Naive thymus-derived CD4-positive, alpha-beta T cell (primary cell): Measurements from ENCODE around the gene ARL17A. TPM values are rescaled to one million over a fixed set of nuclear protein-coding genes. Genes with fewer than 3 reads are reported as not detected.
"Not testable (repeated sequence)": the region's sequence is repeated elsewhere in the genome, so short reads cannot be mapped to it uniquely, and the experiment has no call there.

ENCODE experiments used
- ATAC-seq: fragments of 150-1000 bp; cut with Tn5 transposase; 2 replicates; pipeline ENCODE4 v1.10.0; 2021; ENCODE audit warnings: mild to moderate bottlenecking, moderate library complexity
- CTCF ChIA-PET: fragments of 350-600 bp; sonication (Branson Sonifier 250); formaldehyde crosslinking; loops from one replicate; lab custom pipeline; 2021; ENCODE audit warnings: antibody characterized with exemption; lab: Charles Lee
- POLR2A ChIA-PET: fragments of 350-600 bp; sonication (Branson Sonifier 250); formaldehyde crosslinking; loops from one replicate; lab custom pipeline; 2021; ENCODE audit warnings: antibody characterized with exemption, inconsistent platforms; lab: Charles Lee
- DNase-seq, 9 donors: peaks; one replicate each; pipeline versions ENCODE4 v3.0.0 to v3.0.0-alpha.2; 2020 to 2022; ENCODE audit warnings: mixed read lengths in 1 of 9
- H3K27ac ChIP-seq: one replicate; pipeline ENCODE4 v1.7.0; 2013; ENCODE audit warnings: mild to moderate bottlenecking, low read depth, low read length, moderate library complexity
- H3K27me3 ChIP-seq, 2 donors: one replicate each; pipeline ENCODE4 v1.7.0; 2013; ENCODE audit warnings: low read length in 2 of 2, mild to moderate bottlenecking in 2 of 2, moderate library complexity in 2 of 2; ENCODE audit not compliant: control insufficient read depth in 2 of 2, insufficient read depth in 2 of 2
- H3K36me3 ChIP-seq, 3 experiments: 1 replicate in 2 of 3; 2 replicates in 1 of 3; pipeline ENCODE4 v1.7.0; 2013; ENCODE audit warnings: low read length in 3 of 3, mild to moderate bottlenecking in 3 of 3, moderate library complexity in 1 of 3; ENCODE audit not compliant: insufficient read depth in 3 of 3, control insufficient read depth in 2 of 3
- H3K4me1 ChIP-seq, 2 donors: one replicate each; pipeline ENCODE4 v1.7.0; 2013; ENCODE audit warnings: low read length in 2 of 2, mild to moderate bottlenecking in 2 of 2, moderate library complexity in 1 of 2; ENCODE audit not compliant: control insufficient read depth in 2 of 2, insufficient read depth in 2 of 2
- H3K4me3 ChIP-seq: 2 replicates; pipeline ENCODE4 v1.7.0; 2013; ENCODE audit warnings: mild to moderate bottlenecking, low read length
- H3K9me3 ChIP-seq, 3 experiments: 1 replicate in 2 of 3; 2 replicates in 1 of 3; pipeline ENCODE4 v1.7.0; 2013; ENCODE audit warnings: low read length in 3 of 3; ENCODE audit not compliant: control insufficient read depth in 2 of 3
- H3K27ac Mint-ChIP-seq, 9 donors: one replicate each; pipeline ENCODE4 v1.8.0; 2020 to 2022; ENCODE audit warnings: mixed read lengths in 9 of 9, mild to moderate bottlenecking in 8 of 9, moderate library complexity in 5 of 9, inconsistent platforms in 2 of 9
- H3K27me3 Mint-ChIP-seq, 5 donors: one replicate each; pipeline ENCODE4 v1.8.0; 2021 to 2022; ENCODE audit warnings: mixed read lengths in 5 of 5, mild to moderate bottlenecking in 1 of 5
- H3K36me3 Mint-ChIP-seq, 5 donors: one replicate each; pipeline ENCODE4 v1.8.0; 2020 to 2022; ENCODE audit warnings: mixed read lengths in 5 of 5, mild to moderate bottlenecking in 3 of 5, inconsistent platforms in 1 of 5
- H3K4me1 Mint-ChIP-seq, 7 donors: one replicate each; pipeline ENCODE4 v1.8.0; 2020 to 2022; ENCODE audit warnings: mixed read lengths in 7 of 7, mild to moderate bottlenecking in 3 of 7, inconsistent platforms in 1 of 7
- H3K4me3 Mint-ChIP-seq, 10 donors: one replicate each; pipeline ENCODE4 v1.8.0; 2020 to 2022; ENCODE audit warnings: mild to moderate bottlenecking in 10 of 10, mixed read lengths in 10 of 10, moderate library complexity in 6 of 10, inconsistent platforms in 2 of 10
- H3K9me3 Mint-ChIP-seq, 11 donors: one replicate each; pipeline ENCODE4 v1.8.0; 2020 to 2022; ENCODE audit warnings: mixed read lengths in 11 of 11, mild to moderate bottlenecking in 4 of 11, inconsistent platforms in 1 of 11, moderate library complexity in 1 of 11
- intact Hi-C, 2 donors: fragments of 100-400 bp; cut with micrococcal nuclease; formaldehyde crosslinking; loops; one replicate each; pipeline ENCODE4 v1.15.1; 2023
- polyA plus RNA-seq, 2 donors: library from polyadenylated mRNA; unstranded; fragments of 300-500 nt; fragmentation: Illumina TruSeq; gene quantifications; one replicate each; pipeline ENCODE4 v1.2.3, GENCODE V29; 2021
- total RNA-seq, 6 experiments: library from RNA in 5 of 6; stranded (reverse) in 5 of 6; gene quantifications; 1 replicate in 5 of 6; 2 replicates in 1 of 6; pipeline ENCODE4 v1.2.3 and lab custom pipeline; 2021 to 2026

ARL17A gene
- total and polyA plus RNA-seq, 7 experiments from 2014 or later: 7.3 to 45.8 (median 31.2) TPM

DNA sequence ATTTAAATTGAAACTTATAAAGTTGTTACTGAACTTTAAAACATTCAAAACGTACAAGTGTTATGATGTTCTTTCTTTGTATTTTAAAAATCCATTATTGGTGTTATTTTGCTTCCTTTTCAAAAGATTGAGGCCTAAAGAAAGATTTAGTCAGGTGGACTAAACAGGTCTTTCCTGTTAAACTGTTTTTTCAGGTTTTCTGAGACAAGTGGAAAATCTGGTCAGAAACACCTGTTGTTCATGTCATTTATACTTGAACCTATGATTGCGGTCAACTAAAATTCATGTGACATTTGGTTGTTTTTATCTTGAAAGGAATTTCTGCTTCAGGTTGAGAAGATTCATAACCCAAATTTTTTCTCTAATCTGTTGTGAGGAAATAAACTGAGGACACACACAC, 98.2 kb downstream of the ARL17A start:
- H3K4me3 Mint-ChIP-seq, POLR2A ChIA-PET, H3K27me3 Mint-ChIP-seq, H3K36me3 ChIP-seq, H3K27me3 ChIP-seq, H3K36me3 Mint-ChIP-seq, H3K4me3 ChIP-seq, intact Hi-C loops, CTCF ChIA-PET, H3K4me1 Mint-ChIP-seq, H3K27ac Mint-ChIP-seq, ATAC-seq, H3K4me1 ChIP-seq, H3K27ac ChIP-seq, DNase-seq, H3K9me3 Mint-ChIP-seq, H3K9me3 ChIP-seq: not testable (repeated sequence)

DNA sequence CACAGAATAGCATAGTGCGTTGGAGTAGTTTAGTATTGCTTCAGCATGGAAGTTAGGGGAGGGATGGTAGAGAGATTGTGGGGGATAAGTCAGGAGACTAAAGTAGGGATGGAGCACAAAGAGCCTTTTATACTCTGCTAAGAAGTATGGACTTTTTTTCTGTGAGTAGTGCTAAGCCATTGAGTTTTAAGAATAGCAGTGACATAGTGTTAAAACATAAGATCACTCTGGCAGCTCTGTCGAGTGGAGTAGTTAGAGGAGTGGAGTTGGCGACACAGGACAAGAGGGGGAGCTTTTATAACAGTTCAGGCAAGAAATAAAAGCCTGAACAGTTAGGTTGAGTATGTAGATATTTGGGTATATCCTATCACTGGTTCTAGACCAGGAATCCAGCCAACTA, 100.7 kb downstream of the ARL17A start:
- H3K4me3 Mint-ChIP-seq, intact Hi-C loops, H3K36me3 ChIP-seq, POLR2A ChIA-PET, ATAC-seq, H3K9me3 ChIP-seq, H3K4me3 ChIP-seq, DNase-seq, H3K4me1 ChIP-seq, H3K27me3 ChIP-seq, H3K36me3 Mint-ChIP-seq, H3K9me3 Mint-ChIP-seq, H3K27ac ChIP-seq, H3K27ac Mint-ChIP-seq, CTCF ChIA-PET, H3K27me3 Mint-ChIP-seq, H3K4me1 Mint-ChIP-seq: not testable (repeated sequence)

DNA sequence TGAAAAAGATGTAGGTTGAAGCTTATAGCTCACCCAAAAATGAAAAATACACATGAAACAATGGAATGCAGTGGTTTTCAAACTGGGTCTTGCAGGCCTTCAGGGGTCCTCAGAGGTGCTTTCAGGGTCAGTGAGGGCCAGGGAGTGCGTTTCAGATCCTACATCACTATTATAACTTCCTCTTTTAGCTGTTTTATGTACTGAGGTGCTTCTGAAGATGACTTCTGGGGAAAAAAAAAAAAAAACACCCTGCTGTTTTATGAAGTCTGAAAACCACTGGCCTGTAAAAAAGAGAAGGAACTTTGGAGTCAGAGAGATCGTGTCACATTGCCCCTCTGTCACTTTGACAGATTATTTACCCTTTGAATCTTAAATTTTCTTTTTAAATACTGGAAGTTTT, 103.9 kb downstream of the ARL17A start:
- H3K4me3 ChIP-seq, H3K27me3 Mint-ChIP-seq, H3K4me1 ChIP-seq, H3K9me3 ChIP-seq, intact Hi-C loops, H3K9me3 Mint-ChIP-seq, DNase-seq, CTCF ChIA-PET, H3K36me3 ChIP-seq, POLR2A ChIA-PET, H3K27me3 ChIP-seq, ATAC-seq, H3K4me1 Mint-ChIP-seq, H3K27ac ChIP-seq, H3K4me3 Mint-ChIP-seq, H3K36me3 Mint-ChIP-seq, H3K27ac Mint-ChIP-seq: not testable (repeated sequence)

DNA sequence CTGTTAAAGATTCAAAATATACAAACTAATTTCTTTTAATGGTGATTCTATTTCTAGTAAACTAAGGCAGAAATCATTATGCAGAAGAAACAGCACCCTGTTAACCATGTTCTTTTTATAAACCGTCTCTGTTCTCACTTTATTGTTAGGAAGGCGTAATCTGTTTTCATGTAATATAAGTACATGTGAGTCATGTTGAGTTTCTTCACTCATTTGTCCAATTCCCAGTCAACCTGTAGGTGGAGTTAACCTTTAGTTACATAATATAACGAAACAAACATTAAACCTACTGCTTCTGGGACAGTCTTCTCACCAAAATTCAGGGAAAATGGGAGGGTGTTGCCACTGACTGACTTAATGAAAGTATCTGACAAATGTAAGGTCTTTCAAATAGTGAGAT, 105.0 kb downstream of the ARL17A start:
- H3K36me3 ChIP-seq, H3K4me3 ChIP-seq, H3K4me1 Mint-ChIP-seq, H3K4me1 ChIP-seq, H3K27me3 ChIP-seq, H3K27ac ChIP-seq, ATAC-seq, POLR2A ChIA-PET, H3K9me3 ChIP-seq, H3K27ac Mint-ChIP-seq, H3K36me3 Mint-ChIP-seq, intact Hi-C loops, DNase-seq, H3K27me3 Mint-ChIP-seq, CTCF ChIA-PET, H3K4me3 Mint-ChIP-seq, H3K9me3 Mint-ChIP-seq: not testable (repeated sequence)

DNA sequence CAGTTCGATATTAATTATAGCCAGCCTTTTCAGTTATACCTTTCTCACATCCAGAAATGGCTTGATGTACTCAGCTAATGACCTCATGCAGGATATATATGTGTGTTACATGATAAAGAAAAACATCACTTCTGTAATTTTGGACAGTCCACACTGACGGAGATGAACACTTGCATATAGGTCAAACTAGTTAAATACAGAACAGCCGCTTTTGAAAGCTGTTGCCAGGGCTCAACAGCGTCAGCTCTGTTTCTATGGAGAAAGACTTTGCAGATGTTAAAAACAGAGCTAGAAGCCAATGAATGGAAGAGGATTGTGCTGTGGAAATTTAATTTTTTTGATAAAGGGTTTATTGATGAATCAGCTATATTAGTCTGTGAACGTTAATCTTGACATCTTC, 111.9 kb downstream of the ARL17A start:
- H3K36me3 ChIP-seq, ATAC-seq, intact Hi-C loops, H3K9me3 ChIP-seq, DNase-seq, H3K9me3 Mint-ChIP-seq, H3K4me1 ChIP-seq, H3K27me3 Mint-ChIP-seq, H3K27ac Mint-ChIP-seq, H3K4me3 Mint-ChIP-seq, POLR2A ChIA-PET, CTCF ChIA-PET, H3K4me1 Mint-ChIP-seq, H3K36me3 Mint-ChIP-seq, H3K27me3 ChIP-seq, H3K27ac ChIP-seq, H3K4me3 ChIP-seq: not testable (repeated sequence)

Other genes starting within 250 kb of the ARL17A start
- gene ARL17B, start 217.9 kb downstream of the ARL17A start, total RNA-seq: 10 to 100 TPM; 19.5 to 49.1 (median 34.3) TPM
- gene ARL17B, start 217.9 kb downstream of the ARL17A start, polyA plus RNA-seq: 10 to 100 TPM; 34.0 to 39.2 TPM
- gene LRRC37A2, start 67.2 kb downstream of the ARL17A start, total RNA-seq: 10 to 100 TPM in 4 of 5 experiments, 1 to 10 TPM in 1; 9.8 to 53.8 (median 27.2) TPM
- 10 to 100 TPM; 11.1 to 14.6 TPM for gene LRRC37A2, start 67.2 kb downstream of the ARL17A start, polyA plus RNA-seq
- gene NSF, start 11.0 kb upstream of the ARL17A start, total RNA-seq: 10 to 100 TPM; 35.3 to 59.8 (median 43.2) TPM
- 10 to 100 TPM; 13.0 to 23.0 TPM for gene NSF, start 11.0 kb upstream of the ARL17A start, polyA plus RNA-seq
- gene WNT3, start 239.0 kb upstream of the ARL17A start, total RNA-seq: under 1 TPM in 1 of 5 experiments, not detected in 4; 0.24 TPM
- under 1 TPM in 1 of 2 donors, not detected in 1; 0.07 TPM for gene WNT3, start 239.0 kb upstream of the ARL17A start, polyA plus RNA-seq